Endothelial cell of umbilical vein (primary cell): ENCODE results near the gene ATP11C. TPM values are rescaled to one million over a fixed set of nuclear protein-coding genes. Genes with fewer than 3 reads are reported as not detected.

ENCODE experiments used
- BruUV-seq: library from RNA; stranded (reverse); fragments of 400-500 nt; replicated peaks from 2 replicates; lab custom pipeline; 2021; lab: Mats Ljungman, UMichigan
- CTCF ChIA-PET: fragments of 300-600, 350-600 bp; sonication (Branson Sonifier 250); formaldehyde crosslinking; loops from one replicate; lab custom pipeline; 2021; ENCODE audit warnings: antibody characterized with exemption, inconsistent platforms; lab: Charles Lee
- POLR2A ChIA-PET: fragments of 300-600, 350-600 bp; sonication (Branson Sonifier 250); formaldehyde crosslinking; loops from one replicate; lab custom pipeline; 2021; ENCODE audit warnings: antibody characterized with exemption, inconsistent platforms; lab: Charles Lee
- DNase-seq: peaks from one replicate; pipeline ENCODE4 v3.0.0-alpha.2; 2011; ENCODE audit warnings: low read depth, low spot score
- FAIRE-seq: peaks from 2 replicates; lab custom pipeline; 2011; peaks lifted over from hg19 to GRCh38; lab: Jason Lieb, UNC
- H2AFZ ChIP-seq: 2 replicates; pipeline ENCODE4 v1.6.0; 2012; ENCODE audit warnings: low read depth, low read length, control low read depth, inconsistent platforms
- H3K27ac ChIP-seq: 2 replicates; pipeline ENCODE4 v1.5.1; 2011; ENCODE audit warnings: low read depth, mild to moderate bottlenecking, control low read depth, low read length, moderate library complexity; ENCODE audit not compliant: insufficient read depth
- H3K27me3 ChIP-seq, 2 experiments: 2 replicates each; pipeline versions ENCODE4 v1.6.0 to v1.6.1; 2011; ENCODE audit warnings: low read length in 2 of 2, mixed read lengths in 1 of 2; ENCODE audit not compliant: control insufficient read depth in 2 of 2, insufficient read depth in 2 of 2
- H3K36me3 ChIP-seq, 2 experiments: 2 replicates in 1 of 2; 3 replicates in 1 of 2; pipeline ENCODE4 v1.5.1; 2011; ENCODE audit warnings: low read length in 2 of 2, mild to moderate bottlenecking in 1 of 2, moderate library complexity in 1 of 2; ENCODE audit not compliant: control insufficient read depth in 2 of 2, insufficient read depth in 2 of 2; ENCODE audit errors: extremely low read depth in 1 of 2
- H3K4me1 ChIP-seq: 3 replicates; pipeline ENCODE4 v1.5.1; 2011; ENCODE audit warnings: mild to moderate bottlenecking, low read length; ENCODE audit not compliant: control insufficient read depth, insufficient read depth; ENCODE audit errors: extremely low read depth
- H3K4me2 ChIP-seq: 2 replicates; pipeline ENCODE4 v1.6.1; 2011; ENCODE audit warnings: low read length, control low read depth, mixed read lengths; ENCODE audit not compliant: insufficient read depth
- H3K4me3 ChIP-seq, 3 experiments: fragments of 200-600 bp in 1 of 3; sonication (generic), shearing (Covaris generic) in 1 of 3; replicated peaks in 1 of 3; 2 replicates each; pipeline ENCODE4 v1.5.1; 2011 to 2016; ENCODE audit warnings: control low read depth in 3 of 3, low read length in 3 of 3, mild to moderate bottlenecking in 2 of 3, inconsistent platforms in 1 of 3, low read depth in 1 of 3, moderate library complexity in 1 of 3; ENCODE audit not compliant: insufficient read depth in 1 of 3
- H3K79me2 ChIP-seq: 2 replicates; pipeline ENCODE4 v1.6.0; 2012; ENCODE audit warnings: low read length, inconsistent platforms; ENCODE audit not compliant: control insufficient read depth, insufficient read depth
- H3K9ac ChIP-seq: replicated peaks from 2 replicates; pipeline ENCODE3; 2011; ENCODE audit warnings: low read length, control low read depth; ENCODE audit not compliant: insufficient read depth; ENCODE audit errors: extremely low read depth
- H3K9me1 ChIP-seq: replicated peaks from 3 replicates; pipeline ENCODE4 v1.6.0; 2011; ENCODE audit warnings: mild to moderate bottlenecking, low read length; ENCODE audit not compliant: control insufficient read depth, insufficient read depth; ENCODE audit errors: extremely low read depth
- H3K9me3 ChIP-seq: replicated peaks from 2 replicates; pipeline ENCODE4 v1.5.1; 2012; ENCODE audit warnings: low read length, inconsistent platforms; ENCODE audit not compliant: control insufficient read depth, insufficient read depth
- H4K20me1 ChIP-seq: replicated peaks from 2 replicates; pipeline ENCODE3; 2011; ENCODE audit warnings: mild to moderate bottlenecking, low read length; ENCODE audit not compliant: control insufficient read depth, insufficient read depth; ENCODE audit errors: extremely low read depth
- EZH2 ChIP-seq: IDR thresholded peaks from 2 replicates; pipeline ENCODE4 v1.6.1; 2012; ENCODE audit warnings: borderline replicate concordance, low read depth, mild to moderate bottlenecking, moderate library complexity, low read length, inconsistent platforms; ENCODE audit not compliant: severe bottlenecking
- FOS ChIP-seq: IDR thresholded peaks from 2 replicates; pipeline ENCODE4 v1.6.1; 2011; ENCODE audit warnings: mild to moderate bottlenecking, low read length, moderate library complexity, borderline replicate concordance; ENCODE audit not compliant: insufficient read depth
- GATA2 ChIP-seq: IDR thresholded peaks from 2 replicates; pipeline ENCODE4 v1.7.0; 2011; ENCODE audit warnings: low read depth, mild to moderate bottlenecking, moderate library complexity, mixed read lengths, low read length; ENCODE audit not compliant: insufficient read length, insufficient read depth
- JUN ChIP-seq: IDR thresholded peaks from 2 replicates; pipeline ENCODE4 v1.6.1; 2011; ENCODE audit warnings: borderline replicate concordance, low read depth; ENCODE audit not compliant: insufficient read length, insufficient read depth
- MAX ChIP-seq: IDR thresholded peaks from 2 replicates; pipeline ENCODE4 v1.6.1; 2011; ENCODE audit not compliant: insufficient read depth, insufficient read length
- MYC ChIP-seq: IDR thresholded peaks from one replicate; pipeline ENCODE4 v1.6.1; 2011; ENCODE audit warnings: mild to moderate bottlenecking, low read depth, low read length
- POLR2A ChIP-seq: IDR thresholded peaks from 2 replicates; pipeline ENCODE4 v1.6.1; 2012; ENCODE audit warnings: low read depth, mild to moderate bottlenecking, control low read depth, low read length
- POLR2AphosphoS5 ChIP-seq: IDR thresholded peaks from 2 replicates; pipeline ENCODE4 v1.6.1; 2012; ENCODE audit warnings: low read depth, mild to moderate bottlenecking, control low read depth, low read length, moderate library complexity; ENCODE audit not compliant: insufficient read depth
- dilution Hi-C: fragments of 300-500 bp; cut with MboI; formaldehyde crosslinking; loops from one replicate; pipeline ENCODE4 v1.15.0; 2019; ENCODE audit warnings: low sequenced_read_pairs; ENCODE audit not compliant: extremely low pct_ligation_motif_present
- intact Hi-C: fragments of 100-400 bp; cut with micrococcal nuclease; formaldehyde crosslinking; loops from one replicate; pipeline ENCODE4 v1.10.0; 2022
- polyA plus RNA-seq, 4 experiments: library from polyadenylated mRNA; depleted of rRNA in 3 of 4; stranded (reverse) in 3 of 4; unstranded in 1 of 4; fragments of >200 nt; gene quantifications; 2 replicates each; pipeline versions ENCODE4 v1.2.1 to v1.2.3, GENCODE V29; 2011 to 2012; ENCODE audit warnings: missing spikeins in 1 of 4
- total RNA-seq: library from RNA; stranded (reverse); gene quantifications from 2 replicates; pipeline ENCODE4 v1.2.3, GENCODE V29; 2021
- TF ChIP-seq, protein P1 (sequence below), 2 donors: IDR thresholded peaks; 1 replicate in 1 of 2; 2 replicates in 1 of 2; pipeline ENCODE4 v1.5.1; 2011; ENCODE audit warnings: low read length in 2 of 2, mild to moderate bottlenecking in 2 of 2, moderate library complexity in 2 of 2, control low read depth in 1 of 2, inconsistent platforms in 1 of 2, low read depth in 1 of 2; ENCODE audit not compliant: insufficient read depth in 1 of 2; ENCODE audit errors: extremely low read depth in 1 of 2

The ATP11C gene
- total and polyA plus RNA-seq, 2 donors (not counting 3 experiments of a cell fraction or from before 2014, with no cell fraction given): 9.1 to 31.8 TPM

- Histone ChIP-seq H3K36me3 (no peaks in the 10 kb centered on the region), H3K4me2 (no peak overlapping the region), H3K9ac (no peak overlapping the region), H3K9me3 (no peaks in the 10 kb centered on the region), H3K4me3 (no peak overlapping the region), H3K4me1 (no peaks in the 10 kb centered on the region), H2AFZ (no peak overlapping the region), H3K9me1 (no peaks in the 10 kb centered on the region), H3K27me3 (no peaks in the 10 kb centered on the region), H4K20me1 (no peaks in the 10 kb centered on the region), H3K27ac (no peak overlapping the region), H3K79me2 (no peaks in the 10 kb centered on the region)
- POLR2A ChIA-PET: no interaction called here
- FAIRE-seq: no peak
- intact Hi-C loops (no loop called here), dilution Hi-C loops (no loop called here)
- CTCF ChIA-PET: interaction anchor here (1.6 kb wide), 1 partner anchor 1841 kb away, joined by 6 read pairs; no protein-coding TSS in a partner anchor
- no peak for TF ChIP-seq POLR2A
- no peak for TF ChIP-seq POLR2AphosphoS5
- no peak for TF ChIP-seq MAX
- no TSS peak for BruUV-seq
- DNase-seq: no peak
Observed at GRCh38 chrX:139969286-139969685, 36.4 kb upstream of the ATP11C start.

- no peak for TF ChIP-seq FOS
- no peak for TF ChIP-seq POLR2A
- TF ChIP-seq GATA2: no peak
- TF ChIP-seq, protein P1, sequence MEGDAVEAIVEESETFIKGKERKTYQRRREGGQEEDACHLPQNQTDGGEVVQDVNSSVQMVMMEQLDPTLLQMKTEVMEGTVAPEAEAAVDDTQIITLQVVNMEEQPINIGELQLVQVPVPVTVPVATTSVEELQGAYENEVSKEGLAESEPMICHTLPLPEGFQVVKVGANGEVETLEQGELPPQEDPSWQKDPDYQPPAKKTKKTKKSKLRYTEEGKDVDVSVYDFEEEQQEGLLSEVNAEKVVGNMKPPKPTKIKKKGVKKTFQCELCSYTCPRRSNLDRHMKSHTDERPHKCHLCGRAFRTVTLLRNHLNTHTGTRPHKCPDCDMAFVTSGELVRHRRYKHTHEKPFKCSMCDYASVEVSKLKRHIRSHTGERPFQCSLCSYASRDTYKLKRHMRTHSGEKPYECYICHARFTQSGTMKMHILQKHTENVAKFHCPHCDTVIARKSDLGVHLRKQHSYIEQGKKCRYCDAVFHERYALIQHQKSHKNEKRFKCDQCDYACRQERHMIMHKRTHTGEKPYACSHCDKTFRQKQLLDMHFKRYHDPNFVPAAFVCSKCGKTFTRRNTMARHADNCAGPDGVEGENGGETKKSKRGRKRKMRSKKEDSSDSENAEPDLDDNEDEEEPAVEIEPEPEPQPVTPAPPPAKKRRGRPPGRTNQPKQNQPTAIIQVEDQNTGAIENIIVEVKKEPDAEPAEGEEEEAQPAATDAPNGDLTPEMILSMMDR (IDR thresholded peaks at IDR 0.05; ENCODE audit: extremely low read depth in 1 of 2, insufficient read depth in 1 of 2, low read depth in 1 of 2, low read length in 2 of 2): no peak
- no peak for TF ChIP-seq MAX
- TF ChIP-seq POLR2AphosphoS5: no peak
- TF ChIP-seq MYC: no peak
- no peak for TF ChIP-seq JUN
- no peak for TF ChIP-seq EZH2
- H3K9me3 ChIP-seq: no peaks in the 10 kb centered on the region
- ChIA-PET POLR2A (no interaction called here), CTCF (no interaction called here)
- no peaks in the 10 kb centered on the region for H4K20me1 ChIP-seq
- DNase-seq: no peak
- H2AFZ ChIP-seq: no peak overlapping the region
- H3K4me2 ChIP-seq: no peak overlapping the region
- no peaks in the 10 kb centered on the region for H3K36me3 ChIP-seq
- H3K4me1 ChIP-seq: no peaks in the 10 kb centered on the region
- no peaks in the 10 kb centered on the region for H3K9me1 ChIP-seq
- H3K27ac ChIP-seq: no peak overlapping the region
- H3K27me3 ChIP-seq: no peaks in the 10 kb centered on the region
- no peak overlapping the region for H3K4me3 ChIP-seq
- H3K9ac ChIP-seq: no peak overlapping the region
- intact Hi-C loops: no loop called here
- dilution Hi-C loops: no loop called here
- no TSS peak for BruUV-seq
- no peak for FAIRE-seq
- H3K79me2 ChIP-seq: no peaks in the 10 kb centered on the region
Observed at GRCh38 chrX:139967750-139968149, 34.9 kb upstream of the ATP11C start.
